Lower lobe of right lung (tissue), 2 donors: ENCODE results near the gene DPYD. TPM values are rescaled to one million over a fixed set of nuclear protein-coding genes. Genes with fewer than 3 reads are reported as not detected.

Experiments
- ATAC-seq, 2 donors: fragments of 200-7000 bp; cut with Tn5 transposase; one replicate each; pipeline ENCODE4 v1.9.1; 2020 to 2022; ENCODE audit warnings: mild to moderate bottlenecking in 2 of 2, moderate library complexity in 2 of 2
- DNase-seq: peaks from one replicate; pipeline ENCODE4 v3.0.0-alpha.2; 2020
- H3K27ac ChIP-seq: fragments of 200-600 bp; one replicate; pipeline ENCODE4 v1.8.0; 2022
- H3K27me3 ChIP-seq: fragments of 200-600 bp; one replicate; pipeline ENCODE4 v1.8.0; 2022; ENCODE audit warnings: low read depth
- H3K36me3 ChIP-seq: fragments of 200-600 bp; one replicate; pipeline ENCODE4 v1.8.0; 2022; ENCODE audit warnings: mild to moderate bottlenecking
- H3K4me1 ChIP-seq: fragments of 200-600 bp; one replicate; pipeline ENCODE4 v1.8.0; 2022
- H3K4me3 ChIP-seq: fragments of 200-600 bp; one replicate; pipeline ENCODE4 v1.8.0; 2022; ENCODE audit warnings: mild to moderate bottlenecking
- H3K9me3 ChIP-seq: fragments of 200-600 bp; one replicate; pipeline ENCODE4 v1.8.0; 2022
- CTCF ChIP-seq: fragments of 200-600 bp; IDR thresholded peaks from one replicate; pipeline ENCODE4 v1.8.0; 2022; ENCODE audit warnings: antibody characterized with exemption, mild to moderate bottlenecking
- intact Hi-C: fragments of 100-400 bp; cut with DNase I; formaldehyde crosslinking; loops from one replicate; pipeline ENCODE4 v1.11.0; 2022
- total RNA-seq: library from RNA; stranded (reverse); fragmentation: NEBNext Ultra II Directional; extraction: Animal tissue kit (Norgen Biotek cat#: 25700); gene quantifications from one replicate; pipeline ENCODE4 v1.2.1, GENCODE V29; 2021
- donor health status: DM: no; HTN: yes; CAD: no; lungs with severe emphysema.

DPYD gene
- total RNA-seq, 1 donor from 2014 or later, result 91.9 TPM

- Histone ChIP-seq H3K36me3 (no peaks in the 10 kb centered on the region), H3K4me1 (no peaks in the 10 kb centered on the region), H3K4me3 (no peak overlapping the region), H3K27me3 (no peaks in the 10 kb centered on the region), H3K9me3 (peaks cover 11% of the 10 kb centered on the region), H3K27ac (no peak overlapping the region)
- intact Hi-C loops, result no loop called here
- DNase-seq (no peak), ATAC-seq (no peak)
- TF ChIP-seq CTCF, result no peak
Observed at GRCh38 chr1:97649591-97649990, 271.2 kb downstream of the DPYD start.

- DNase-seq (no peak), ATAC-seq (no peak)
- Histone ChIP-seq H3K9me3 (peaks cover 11% of the 10 kb centered on the region), H3K27ac (no peak overlapping the region), H3K27me3 (no peaks in the 10 kb centered on the region), H3K4me1 (no peaks in the 10 kb centered on the region), H3K4me3 (no peak overlapping the region), H3K36me3 (no peaks in the 10 kb centered on the region)
- TF ChIP-seq CTCF, result no peak
- intact Hi-C loops, result no loop called here
Observed at GRCh38 chr1:97647776-97648175, 273.1 kb downstream of the DPYD start.

GRCh38 chr1:97646071-97646470, 274.8 kb downstream of the DPYD start:
- no peak for ATAC-seq
- intact Hi-C loops, result no loop called here

GRCh38 chr1:97640677-97641076, 280.2 kb downstream of the DPYD start:
- DNase-seq, result no peak
- H3K36me3 ChIP-seq, result no peaks in the 10 kb centered on the region
- no peak overlapping the region for H3K27ac ChIP-seq
- intact Hi-C loops, result no loop called here
- no peak for ATAC-seq
- no peaks in the 10 kb centered on the region for H3K9me3 ChIP-seq
- no peak for TF ChIP-seq CTCF
- no peaks in the 10 kb centered on the region for H3K4me1 ChIP-seq
- H3K4me3 ChIP-seq, result no peak overlapping the region
- H3K27me3 ChIP-seq, result no peaks in the 10 kb centered on the region

More at GRCh38 chr1:97646071-97646470, 274.8 kb downstream of the DPYD start:
- no peak for DNase-seq
- no peak overlapping the region for H3K4me3 ChIP-seq
- H3K9me3 ChIP-seq, result peaks cover 11% of the 10 kb centered on the region
- H3K36me3 ChIP-seq, result no peaks in the 10 kb centered on the region
- no peaks in the 10 kb centered on the region for H3K4me1 ChIP-seq
- no peak for TF ChIP-seq CTCF
- no peak overlapping the region for H3K27ac ChIP-seq
- no peaks in the 10 kb centered on the region for H3K27me3 ChIP-seq

- DNase-seq (no peak), ATAC-seq (no peak)
- Histone ChIP-seq H3K27ac (no peak overlapping the region), H3K9me3 (no peaks in the 10 kb centered on the region), H3K4me3 (no peak overlapping the region), H3K27me3 (no peaks in the 10 kb centered on the region), H3K4me1 (no peaks in the 10 kb centered on the region), H3K36me3 (no peaks in the 10 kb centered on the region)
- intact Hi-C loops, result no loop called here
- TF ChIP-seq CTCF, result no peak
Observed at GRCh38 chr1:97636941-97637340, 283.9 kb downstream of the DPYD start.

- intact Hi-C loops, result no loop called here
- TF ChIP-seq CTCF, result no peak
- H3K9me3 ChIP-seq, result no peaks in the 10 kb centered on the region
- no peak overlapping the region for H3K4me3 ChIP-seq
- ATAC-seq, result no peak
- no peaks in the 10 kb centered on the region for H3K27me3 ChIP-seq
- DNase-seq, result no peak
- H3K4me1 ChIP-seq, result peaks cover 10% of the 10 kb centered on the region
- no peak overlapping the region for H3K27ac ChIP-seq
- H3K36me3 ChIP-seq, result no peaks in the 10 kb centered on the region
Observed at GRCh38 chr1:97634758-97635157, 286.1 kb downstream of the DPYD start.
